ENCODE measurements around the gene NT5C3B.

- no peak for TF ChIP-seq POLR2A (IDR thresholded peaks at IDR 0.05; ENCODE audit: low read depth, low read length)
- TF ChIP-seq TAF1 (IDR thresholded peaks at IDR 0.05; ENCODE audit: borderline replicate concordance, low read depth, low read length): no peak
- no peak for TF ChIP-seq POLR2AphosphoS5 (IDR thresholded peaks at IDR 0.05; ENCODE audit: low read depth, low read length)
Observed at GRCh38 chr17:41781404-41782110, 54.5 kb downstream of the NT5C3B start.
